Ishikawa (cell line): ENCODE results near the gene ARHGEF10L.

ENCODE experiments used
- CEBPB ChIP-seq: IDR thresholded peaks from 2 replicates; pipeline ENCODE4 v1.6.1; 2012
- CREB1 ChIP-seq: IDR thresholded peaks from 2 replicates; pipeline ENCODE4 v1.6.1; 2012; ENCODE audit warnings: low read depth
- EGR1 ChIP-seq: IDR thresholded peaks from 2 replicates; pipeline ENCODE4 v1.6.1; 2012
- EP300 ChIP-seq: IDR thresholded peaks from 2 replicates; pipeline ENCODE4 v1.6.1; 2012; ENCODE audit warnings: borderline replicate concordance
- FOXM1 ChIP-seq: IDR thresholded peaks from 2 replicates; pipeline ENCODE4 v1.6.1; 2012; ENCODE audit warnings: low read depth, borderline replicate concordance
- NFIC ChIP-seq: IDR thresholded peaks from 2 replicates; pipeline ENCODE4 v1.6.1; 2012
- RAD21 ChIP-seq: IDR thresholded peaks from 2 replicates; pipeline ENCODE4 v1.6.1; 2012; ENCODE audit warnings: low read depth
- TAF1 ChIP-seq: IDR thresholded peaks from 2 replicates; pipeline ENCODE4 v1.6.1; 2012; ENCODE audit warnings: low read depth, mild to moderate bottlenecking
- TCF12 ChIP-seq: IDR thresholded peaks from 2 replicates; pipeline ENCODE4 v1.6.1; 2012; ENCODE audit warnings: low read depth
- TEAD4 ChIP-seq: IDR thresholded peaks from 2 replicates; pipeline ENCODE4 v1.6.1; 2012
- YY1 ChIP-seq: IDR thresholded peaks from 2 replicates; pipeline ENCODE4 v1.6.1; 2012; ENCODE audit warnings: low read depth
- ZBTB7A ChIP-seq: IDR thresholded peaks from 2 replicates; pipeline ENCODE4 v1.6.1; 2012; ENCODE audit warnings: low read depth
- TF ChIP-seq, protein P1 (sequence below): IDR thresholded peaks from 2 replicates; pipeline ENCODE4 v1.6.1; 2012
- TF ChIP-seq, protein P2 (sequence below): IDR thresholded peaks from 2 replicates; pipeline ENCODE4 v1.6.1; 2012
- TF ChIP-seq, protein P3 (sequence below): IDR thresholded peaks from 2 replicates; pipeline ENCODE4 v1.6.1; 2012; ENCODE audit warnings: low read depth, mild to moderate bottlenecking

ARHGEF10L gene

GRCh38 chr1:17525996-17526686 is 13.4 kb upstream of the ARHGEF10L start:
- TF ChIP-seq TCF12: no peak
- TF ChIP-seq NFIC: no peak
- TF ChIP-seq, protein P1, sequence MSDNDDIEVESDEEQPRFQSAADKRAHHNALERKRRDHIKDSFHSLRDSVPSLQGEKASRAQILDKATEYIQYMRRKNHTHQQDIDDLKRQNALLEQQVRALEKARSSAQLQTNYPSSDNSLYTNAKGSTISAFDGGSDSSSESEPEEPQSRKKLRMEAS: no peak
- TF ChIP-seq TAF1: no peak
- no peak for TF ChIP-seq TEAD4

DNA sequence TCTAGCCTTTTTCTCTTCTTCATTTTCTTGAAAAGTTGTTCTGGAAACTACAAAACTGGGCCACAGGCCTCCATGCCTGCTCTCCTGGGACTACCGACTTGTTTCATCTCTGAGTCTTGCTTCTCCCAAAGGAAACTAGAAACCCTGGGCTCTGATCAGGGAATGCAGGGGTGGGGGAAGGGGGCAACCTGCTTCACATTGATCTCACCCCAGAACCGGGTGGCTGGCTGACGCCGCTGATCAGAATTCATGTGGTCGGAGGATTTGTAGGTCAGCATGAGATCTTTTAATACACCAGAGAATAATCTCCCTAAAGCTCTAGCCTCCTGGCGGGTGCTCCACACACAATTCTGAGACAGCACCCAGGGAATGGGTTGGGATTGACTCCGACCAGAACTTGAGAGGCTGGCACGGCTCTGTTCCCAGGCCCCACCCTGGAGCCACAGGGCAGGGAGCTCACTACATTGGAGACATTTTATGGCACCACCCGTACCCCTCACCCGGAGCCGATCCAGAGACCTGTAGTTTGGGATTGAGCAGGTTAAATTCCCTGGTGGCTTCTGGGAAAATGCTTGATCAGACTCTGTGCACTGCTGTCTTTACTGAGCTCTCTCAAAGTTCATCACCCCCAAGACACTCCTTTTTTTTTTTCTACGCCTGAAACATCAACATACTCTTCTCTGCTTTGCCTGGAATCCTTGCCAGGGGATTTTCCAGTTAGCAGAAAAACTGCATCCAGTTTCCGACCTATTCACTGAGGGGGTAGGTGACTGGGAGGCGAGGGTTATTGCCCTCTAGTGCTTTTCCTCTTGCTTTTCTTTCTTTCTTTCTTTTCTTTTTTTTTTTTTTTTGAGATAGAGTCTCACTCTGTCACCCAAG is 12.2 kb upstream of the ARHGEF10L start:
- TF ChIP-seq RAD21 (no peak), ZBTB7A (no peak), EP300 (no peak), TCF12 (no peak), TEAD4 (no peak), FOXM1 (no peak), YY1 (no peak), CREB1 (no peak), EGR1 (no peak), TAF1 (no peak), NFIC (no peak), CEBPB (no peak)
- TF ChIP-seq, protein P2, sequence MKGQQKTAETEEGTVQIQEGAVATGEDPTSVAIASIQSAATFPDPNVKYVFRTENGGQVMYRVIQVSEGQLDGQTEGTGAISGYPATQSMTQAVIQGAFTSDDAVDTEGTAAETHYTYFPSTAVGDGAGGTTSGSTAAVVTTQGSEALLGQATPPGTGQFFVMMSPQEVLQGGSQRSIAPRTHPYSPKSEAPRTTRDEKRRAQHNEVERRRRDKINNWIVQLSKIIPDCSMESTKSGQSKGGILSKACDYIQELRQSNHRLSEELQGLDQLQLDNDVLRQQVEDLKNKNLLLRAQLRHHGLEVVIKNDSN: no peak
- TF ChIP-seq, protein P1: no peak
- TF ChIP-seq, protein P3, sequence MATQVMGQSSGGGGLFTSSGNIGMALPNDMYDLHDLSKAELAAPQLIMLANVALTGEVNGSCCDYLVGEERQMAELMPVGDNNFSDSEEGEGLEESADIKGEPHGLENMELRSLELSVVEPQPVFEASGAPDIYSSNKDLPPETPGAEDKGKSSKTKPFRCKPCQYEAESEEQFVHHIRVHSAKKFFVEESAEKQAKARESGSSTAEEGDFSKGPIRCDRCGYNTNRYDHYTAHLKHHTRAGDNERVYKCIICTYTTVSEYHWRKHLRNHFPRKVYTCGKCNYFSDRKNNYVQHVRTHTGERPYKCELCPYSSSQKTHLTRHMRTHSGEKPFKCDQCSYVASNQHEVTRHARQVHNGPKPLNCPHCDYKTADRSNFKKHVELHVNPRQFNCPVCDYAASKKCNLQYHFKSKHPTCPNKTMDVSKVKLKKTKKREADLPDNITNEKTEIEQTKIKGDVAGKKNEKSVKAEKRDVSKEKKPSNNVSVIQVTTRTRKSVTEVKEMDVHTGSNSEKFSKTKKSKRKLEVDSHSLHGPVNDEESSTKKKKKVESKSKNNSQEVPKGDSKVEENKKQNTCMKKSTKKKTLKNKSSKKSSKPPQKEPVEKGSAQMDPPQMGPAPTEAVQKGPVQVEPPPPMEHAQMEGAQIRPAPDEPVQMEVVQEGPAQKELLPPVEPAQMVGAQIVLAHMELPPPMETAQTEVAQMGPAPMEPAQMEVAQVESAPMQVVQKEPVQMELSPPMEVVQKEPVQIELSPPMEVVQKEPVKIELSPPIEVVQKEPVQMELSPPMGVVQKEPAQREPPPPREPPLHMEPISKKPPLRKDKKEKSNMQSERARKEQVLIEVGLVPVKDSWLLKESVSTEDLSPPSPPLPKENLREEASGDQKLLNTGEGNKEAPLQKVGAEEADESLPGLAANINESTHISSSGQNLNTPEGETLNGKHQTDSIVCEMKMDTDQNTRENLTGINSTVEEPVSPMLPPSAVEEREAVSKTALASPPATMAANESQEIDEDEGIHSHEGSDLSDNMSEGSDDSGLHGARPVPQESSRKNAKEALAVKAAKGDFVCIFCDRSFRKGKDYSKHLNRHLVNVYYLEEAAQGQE: no peak

DNA sequence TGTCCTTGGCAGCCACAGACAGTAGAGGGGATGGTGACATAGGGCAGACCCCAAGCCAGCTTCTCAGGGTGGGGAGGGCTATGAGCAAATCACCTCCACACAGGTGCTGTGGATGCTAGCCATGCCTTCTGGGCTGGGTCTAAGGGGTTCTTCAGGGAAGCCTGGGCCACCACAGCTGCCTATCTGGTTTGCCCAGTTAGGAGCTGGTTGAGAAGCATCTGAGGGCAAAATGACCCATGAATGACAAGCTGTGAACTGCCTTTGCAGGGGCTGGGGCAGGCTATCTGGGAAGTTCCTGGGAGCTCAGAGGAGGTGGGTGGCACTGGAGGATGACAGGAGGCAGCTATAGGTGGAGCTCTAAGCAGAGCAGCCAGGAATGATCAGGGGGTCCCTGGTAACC is 10.1 kb upstream of the ARHGEF10L start:
- TF ChIP-seq CEBPB (no peak), YY1 (no peak), EP300 (no peak), TCF12 (no peak), TAF1 (no peak), CREB1 (no peak), ZBTB7A (no peak), NFIC (no peak), TEAD4 (no peak), FOXM1 (no peak), RAD21 (no peak)
- TF ChIP-seq, protein P3: no peak

DNA sequence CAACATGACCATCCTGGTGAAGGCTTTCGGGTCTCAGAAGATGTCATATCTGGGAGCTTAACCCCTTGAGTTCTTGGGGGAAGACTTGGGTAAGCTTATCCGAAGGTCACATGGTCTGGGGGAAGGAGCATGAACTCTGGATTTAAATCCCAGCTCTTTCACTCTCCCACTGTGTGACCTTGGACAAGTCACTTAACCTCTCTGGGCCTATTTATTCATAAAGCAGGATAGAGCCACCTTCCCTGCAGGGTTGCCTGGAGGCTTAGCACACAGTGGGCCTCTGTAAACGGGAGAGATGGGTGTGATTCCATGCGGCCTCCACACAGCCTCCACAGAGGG is 8.2 kb upstream of the ARHGEF10L start:
- TF ChIP-seq YY1 (no peak), CREB1 (no peak), RAD21 (no peak), EP300 (no peak), CEBPB (no peak), TCF12 (no peak), EGR1 (no peak), TAF1 (no peak), NFIC (no peak), ZBTB7A (no peak), FOXM1 (no peak), TEAD4 (no peak)
- TF ChIP-seq, protein P2: no peak
- TF ChIP-seq, protein P1: no peak
- TF ChIP-seq, protein P3: no peak
